ENCODE results near the gene MILR1.

DNA sequence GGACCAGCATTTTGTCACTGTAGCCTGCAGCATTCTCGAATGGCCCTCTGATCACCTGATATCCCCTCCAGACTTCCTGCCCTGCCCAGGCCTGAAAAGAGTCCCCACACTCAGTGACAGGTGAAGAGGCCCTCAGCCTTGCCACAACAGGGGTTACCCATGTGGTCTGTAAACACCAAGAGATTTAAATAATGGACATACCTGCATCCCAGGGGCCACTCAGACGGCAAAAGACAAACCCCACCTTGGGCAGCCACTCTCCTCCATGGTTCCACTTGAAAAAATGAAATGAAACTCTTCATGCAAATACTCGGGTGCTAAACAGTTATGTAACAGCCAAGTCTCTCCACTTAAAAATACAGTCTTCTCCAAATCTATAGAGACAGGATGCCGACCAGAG is 35.4 kb upstream of the MILR1 start:
- TF ChIP-seq, protein P1, sequence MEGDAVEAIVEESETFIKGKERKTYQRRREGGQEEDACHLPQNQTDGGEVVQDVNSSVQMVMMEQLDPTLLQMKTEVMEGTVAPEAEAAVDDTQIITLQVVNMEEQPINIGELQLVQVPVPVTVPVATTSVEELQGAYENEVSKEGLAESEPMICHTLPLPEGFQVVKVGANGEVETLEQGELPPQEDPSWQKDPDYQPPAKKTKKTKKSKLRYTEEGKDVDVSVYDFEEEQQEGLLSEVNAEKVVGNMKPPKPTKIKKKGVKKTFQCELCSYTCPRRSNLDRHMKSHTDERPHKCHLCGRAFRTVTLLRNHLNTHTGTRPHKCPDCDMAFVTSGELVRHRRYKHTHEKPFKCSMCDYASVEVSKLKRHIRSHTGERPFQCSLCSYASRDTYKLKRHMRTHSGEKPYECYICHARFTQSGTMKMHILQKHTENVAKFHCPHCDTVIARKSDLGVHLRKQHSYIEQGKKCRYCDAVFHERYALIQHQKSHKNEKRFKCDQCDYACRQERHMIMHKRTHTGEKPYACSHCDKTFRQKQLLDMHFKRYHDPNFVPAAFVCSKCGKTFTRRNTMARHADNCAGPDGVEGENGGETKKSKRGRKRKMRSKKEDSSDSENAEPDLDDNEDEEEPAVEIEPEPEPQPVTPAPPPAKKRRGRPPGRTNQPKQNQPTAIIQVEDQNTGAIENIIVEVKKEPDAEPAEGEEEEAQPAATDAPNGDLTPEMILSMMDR (IDR thresholded peaks at IDR 0.05) = no peak
- no peak for TF ChIP-seq POLR2A (IDR thresholded peaks at IDR 0.05)

Measured in right lobe of liver (tissue), 4 donors.